HG02588 (cell line): ENCODE measurements around the gene PPP3CA.
"Not testable (repeated sequence)": the region's sequence is repeated elsewhere in the genome, so short reads cannot be mapped to it uniquely, and the experiment has no call there.

Experiments
- ATAC-seq: cut with Tn5 transposase; IDR thresholded peaks from one replicate; pipeline ENCODE4 v1.9.1; 2021; ENCODE audit warnings: mild to moderate bottlenecking, moderate library complexity; ENCODE audit not compliant: unreplicated experiment

PPP3CA gene

DNA sequence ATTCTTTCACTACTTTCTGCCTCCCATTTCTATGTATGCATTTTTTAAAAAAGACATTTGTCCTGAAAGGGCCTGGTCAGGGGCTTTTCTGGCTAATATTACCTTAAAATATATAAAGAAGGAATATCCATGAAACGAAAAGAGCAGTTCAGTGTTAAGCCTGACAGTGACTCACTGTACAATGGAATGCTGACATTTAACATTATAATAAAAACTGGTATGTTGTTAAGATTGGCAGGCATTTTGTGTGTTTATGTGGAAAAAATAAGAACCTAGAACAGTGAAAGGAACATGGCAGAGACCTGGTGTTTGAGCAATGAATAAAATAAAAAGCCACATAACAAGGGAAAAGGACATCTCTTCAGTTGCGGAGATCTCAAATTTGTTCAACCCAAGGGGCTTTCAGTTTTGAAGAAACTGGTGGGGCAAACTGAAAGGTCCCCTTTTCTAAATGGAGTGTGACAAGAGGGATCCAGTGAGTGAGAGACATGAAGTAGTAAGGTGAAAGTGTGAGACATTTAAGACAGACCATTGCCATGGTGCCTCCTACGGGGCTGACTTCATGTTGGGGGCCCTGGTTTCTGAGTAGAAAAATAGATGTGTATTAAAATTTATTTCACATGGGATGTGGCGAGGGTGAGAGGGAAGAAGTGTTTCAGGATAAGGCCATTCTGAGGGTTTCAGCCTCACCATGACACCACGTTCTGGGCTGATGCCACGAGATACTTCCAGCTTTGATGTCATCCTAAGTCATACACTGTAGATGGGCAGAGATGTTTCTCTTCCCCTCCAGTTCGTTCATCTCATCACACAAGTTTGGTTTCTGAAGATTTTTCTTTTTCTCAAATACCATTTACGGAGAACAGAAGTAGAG, 324.9 kb downstream of the PPP3CA start:
- ATAC-seq: no peak

DNA sequence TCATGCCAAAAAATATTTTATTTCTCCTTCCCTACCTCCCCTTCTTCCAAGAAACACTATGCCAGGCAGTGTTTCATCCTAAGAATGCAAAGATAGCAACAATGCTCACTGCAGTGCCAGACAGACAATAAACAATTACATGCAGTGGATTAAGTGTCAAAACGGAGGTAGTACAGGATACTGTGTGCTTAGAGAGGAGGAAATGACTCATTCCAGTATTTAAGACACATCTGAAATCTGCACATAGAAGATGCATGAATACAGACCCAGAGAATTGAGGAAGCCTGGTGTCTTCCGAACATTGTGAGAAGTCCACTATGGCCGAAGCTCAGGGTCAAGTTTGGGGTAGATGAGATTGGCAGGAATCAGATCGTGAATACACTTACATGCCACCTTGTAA, 326.4 kb downstream of the PPP3CA start:
- peak; percentile 51 for ATAC-seq

DNA sequence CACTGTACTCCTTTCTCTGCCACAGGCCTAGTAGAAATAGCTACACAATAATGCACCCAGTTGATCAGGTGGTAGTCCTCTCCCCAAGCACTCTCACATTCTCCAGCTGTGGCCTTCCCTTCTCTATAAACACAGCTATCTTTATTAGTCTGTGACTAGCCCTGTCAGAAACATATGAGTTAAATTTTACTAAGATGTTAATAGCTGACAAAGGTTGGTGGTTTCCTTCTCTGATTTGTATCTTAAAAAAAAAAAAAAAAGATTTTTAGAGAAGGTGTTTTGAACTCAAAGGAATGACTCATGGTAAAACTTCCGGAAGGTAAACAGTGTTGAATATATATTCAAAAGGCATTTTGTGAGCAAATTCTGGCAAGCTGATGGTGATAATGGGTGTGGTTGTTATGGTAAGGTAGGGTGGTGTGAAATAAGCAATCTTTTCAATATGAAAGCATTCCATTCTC, 327.4 kb downstream of the PPP3CA start:
- ATAC-seq: peak; percentile 61

DNA sequence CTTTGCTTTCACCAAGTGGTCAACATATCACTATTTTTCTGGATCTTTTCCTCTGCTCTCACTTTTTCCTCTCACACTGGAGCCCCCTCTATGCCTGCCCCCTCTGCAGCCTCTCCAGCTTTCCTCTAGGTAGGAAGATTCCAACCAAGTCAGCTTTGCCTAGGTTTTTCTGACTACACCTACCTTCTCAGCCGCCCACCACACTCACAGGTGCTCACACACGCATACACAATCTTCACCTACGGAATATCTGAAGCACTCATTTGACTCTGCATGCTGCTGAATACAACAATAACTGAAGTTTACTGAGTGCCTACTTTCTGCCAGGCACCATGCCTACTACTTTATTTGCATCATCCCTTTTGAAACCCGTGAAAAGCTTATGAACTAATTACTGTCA, 328.0 kb downstream of the PPP3CA start:
- ATAC-seq: no peak

DNA sequence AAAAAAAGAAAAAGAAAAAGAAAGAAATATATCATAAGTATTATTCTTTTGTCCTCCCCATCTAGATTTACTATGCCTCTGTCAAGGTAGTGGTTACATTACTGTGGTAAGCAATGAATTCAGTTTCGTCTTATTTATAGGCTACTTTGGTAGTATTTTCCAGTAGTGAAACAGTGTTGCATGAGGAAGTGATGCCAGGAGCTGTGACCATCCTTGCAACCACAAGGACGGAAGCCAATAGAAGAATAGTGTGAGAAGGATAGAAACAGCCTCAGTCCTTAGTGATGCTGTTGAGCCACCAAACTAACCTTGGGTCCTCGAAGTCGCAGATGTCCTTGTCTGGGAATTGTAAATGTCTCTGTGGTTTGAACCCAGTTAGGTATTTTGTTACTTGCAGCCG, 328.5 kb downstream of the PPP3CA start:
- peak; percentile 67 for ATAC-seq

DNA sequence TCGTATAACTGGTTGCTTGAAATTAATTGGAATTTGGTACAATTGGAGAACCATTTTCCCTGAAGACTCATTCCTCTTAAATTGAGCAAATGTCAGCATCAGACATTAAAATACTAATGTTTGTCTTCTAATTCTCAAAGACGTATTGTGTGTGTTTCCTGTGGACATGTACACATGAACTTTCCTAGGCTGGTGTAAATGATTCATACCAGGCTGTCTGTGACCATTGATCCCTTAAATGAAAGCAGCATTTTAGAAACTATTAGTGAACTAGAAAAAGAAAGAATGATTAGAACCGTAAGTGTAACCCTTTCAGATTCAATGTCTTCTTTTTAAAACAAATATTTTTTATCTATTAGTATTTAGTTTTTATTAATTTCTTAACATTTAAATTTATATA, 332.9 kb downstream of the PPP3CA start:
- ATAC-seq: peak; percentile 34

DNA sequence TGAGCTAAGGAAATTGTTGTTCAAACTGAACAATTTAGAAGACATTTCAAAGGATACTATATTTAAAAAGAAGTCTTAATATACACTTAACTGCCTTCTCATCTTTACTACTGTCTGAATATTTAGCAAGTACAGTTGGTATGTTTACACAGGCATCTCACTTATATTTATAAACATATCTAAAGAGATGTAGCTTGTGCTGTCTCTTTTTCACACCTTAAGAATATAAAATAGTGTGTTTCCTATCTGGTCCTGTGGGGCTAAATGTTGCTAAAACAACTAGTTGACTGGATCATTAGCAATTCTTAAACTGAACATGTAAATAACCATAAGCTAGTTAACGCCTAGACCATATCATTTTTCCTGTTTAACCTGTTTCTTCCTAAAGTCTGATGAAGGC, 336.3 kb downstream of the PPP3CA start:
- ATAC-seq: no peak

DNA sequence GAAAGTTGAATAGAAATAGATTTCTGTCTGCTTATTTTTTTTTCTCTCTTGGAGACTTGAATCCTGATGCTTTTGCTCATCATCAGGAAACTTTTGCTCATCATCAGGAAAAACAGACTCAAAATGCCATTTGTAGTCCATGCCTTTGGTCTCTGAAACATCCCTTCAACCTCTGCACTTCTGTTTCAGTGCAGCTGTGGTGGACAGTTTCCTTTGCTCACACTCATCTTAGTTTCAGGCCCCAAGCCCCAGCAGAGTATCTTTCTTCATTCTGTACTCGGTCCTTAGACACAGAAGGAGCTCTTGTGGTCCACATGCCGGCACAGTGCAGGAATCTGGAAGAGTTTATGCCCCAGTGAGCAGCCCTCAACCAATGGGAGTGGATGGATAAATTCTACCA, 337.9 kb downstream of the PPP3CA start:
- ATAC-seq: peak; percentile 67

DNA sequence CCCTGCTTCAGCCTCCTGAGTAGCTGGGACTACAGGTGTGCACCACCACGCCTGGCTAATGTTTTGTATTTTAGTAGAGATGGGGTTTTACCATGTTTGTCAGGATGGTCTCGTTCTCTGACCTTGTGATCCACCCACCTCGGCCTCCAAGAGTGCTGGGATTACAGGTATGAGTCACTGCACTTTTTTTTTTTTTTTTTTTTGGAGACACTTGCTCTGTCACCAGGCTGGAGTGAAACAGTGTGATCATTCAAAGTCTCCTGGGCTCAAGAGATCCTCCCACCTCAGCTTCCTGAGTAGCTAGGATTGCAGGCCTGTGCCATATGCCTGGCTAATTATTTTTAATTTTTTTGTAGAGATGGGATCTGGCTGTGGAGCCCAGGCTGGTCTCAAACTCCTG, 338.8 kb downstream of the PPP3CA start:
- ATAC-seq: no peak

DNA sequence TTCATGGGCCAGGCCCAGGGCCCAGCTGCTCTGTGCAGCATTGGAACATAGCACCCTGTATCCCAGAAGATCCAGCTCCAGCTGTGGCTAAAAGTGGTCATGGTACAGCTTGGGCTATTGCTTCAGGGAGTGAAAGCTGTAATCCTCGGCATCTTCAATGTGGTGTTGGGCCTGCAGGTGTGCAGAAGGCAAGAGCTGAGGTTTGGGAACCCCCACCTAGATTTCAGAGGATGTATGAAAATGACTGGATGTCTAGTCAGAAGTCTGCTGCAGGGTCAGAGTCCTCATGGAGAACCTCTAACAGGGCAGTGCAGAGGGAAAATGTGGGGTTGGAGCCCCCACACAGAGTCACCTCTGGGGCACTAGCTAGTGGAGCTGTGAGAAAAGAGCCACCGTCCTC, 341.7 kb downstream of the PPP3CA start:
- ATAC-seq: peak; percentile 62

DNA sequence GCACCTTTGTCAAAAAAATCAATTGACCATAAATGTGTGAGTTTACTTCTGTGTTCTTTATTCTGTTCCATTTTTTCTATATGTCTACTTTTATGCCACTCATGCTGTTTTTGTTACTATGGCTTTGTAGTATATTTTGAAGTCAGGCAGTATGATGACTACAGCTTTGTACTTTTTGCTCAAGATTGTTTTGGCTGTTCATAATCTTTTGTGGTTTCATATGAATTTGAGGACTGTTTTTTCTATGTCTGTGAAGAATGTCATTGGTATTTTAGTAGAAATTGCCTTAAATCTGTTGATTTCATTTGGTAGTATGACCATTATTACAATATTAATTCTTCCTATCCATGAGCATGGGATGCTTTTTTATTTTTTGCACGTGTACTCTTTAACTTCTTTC, 346.8 kb downstream of the PPP3CA start:
- no peak for ATAC-seq

DNA sequence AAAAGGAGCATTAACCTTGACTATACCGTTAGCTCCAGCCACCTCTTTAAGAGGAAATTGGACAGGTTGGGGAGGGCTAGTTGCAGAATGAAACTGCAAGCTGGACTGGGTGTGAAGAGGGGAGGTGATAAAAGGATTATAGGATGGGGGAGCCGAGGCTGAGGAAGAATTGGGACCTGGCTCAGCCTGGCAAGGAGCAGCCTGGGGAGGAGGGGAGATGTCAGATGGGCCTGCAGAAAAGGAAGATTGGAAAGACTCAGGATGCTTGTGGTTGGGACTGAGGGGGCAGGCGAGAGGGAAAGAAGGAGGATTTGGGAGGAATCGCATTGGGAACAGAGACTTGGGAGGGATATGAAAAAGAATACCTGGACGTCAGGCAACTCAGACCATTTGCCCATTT, 351.7 kb downstream of the PPP3CA start:
- ATAC-seq: no peak

DNA sequence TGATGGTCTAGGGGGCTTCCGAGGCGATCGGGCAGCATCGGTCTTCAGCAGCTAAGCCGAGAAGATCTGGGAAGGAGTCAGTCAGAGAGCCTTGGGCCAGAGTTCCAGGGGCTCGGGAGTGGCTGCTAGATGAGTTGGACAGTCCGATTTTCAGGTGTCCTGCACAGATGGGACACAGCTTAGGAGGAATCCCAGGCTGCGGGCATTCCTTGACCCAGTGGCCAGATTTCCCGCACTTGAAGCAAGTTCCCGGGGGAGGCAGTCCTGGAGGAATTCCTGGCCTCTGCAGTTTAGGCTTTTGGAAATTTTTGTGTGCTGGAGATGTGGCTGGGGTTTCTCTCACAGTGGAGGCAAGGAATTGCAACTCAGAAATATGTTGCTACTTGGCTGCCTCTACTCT, 352.3 kb downstream of the PPP3CA start:
- not testable (repeated sequence) for ATAC-seq

DNA sequence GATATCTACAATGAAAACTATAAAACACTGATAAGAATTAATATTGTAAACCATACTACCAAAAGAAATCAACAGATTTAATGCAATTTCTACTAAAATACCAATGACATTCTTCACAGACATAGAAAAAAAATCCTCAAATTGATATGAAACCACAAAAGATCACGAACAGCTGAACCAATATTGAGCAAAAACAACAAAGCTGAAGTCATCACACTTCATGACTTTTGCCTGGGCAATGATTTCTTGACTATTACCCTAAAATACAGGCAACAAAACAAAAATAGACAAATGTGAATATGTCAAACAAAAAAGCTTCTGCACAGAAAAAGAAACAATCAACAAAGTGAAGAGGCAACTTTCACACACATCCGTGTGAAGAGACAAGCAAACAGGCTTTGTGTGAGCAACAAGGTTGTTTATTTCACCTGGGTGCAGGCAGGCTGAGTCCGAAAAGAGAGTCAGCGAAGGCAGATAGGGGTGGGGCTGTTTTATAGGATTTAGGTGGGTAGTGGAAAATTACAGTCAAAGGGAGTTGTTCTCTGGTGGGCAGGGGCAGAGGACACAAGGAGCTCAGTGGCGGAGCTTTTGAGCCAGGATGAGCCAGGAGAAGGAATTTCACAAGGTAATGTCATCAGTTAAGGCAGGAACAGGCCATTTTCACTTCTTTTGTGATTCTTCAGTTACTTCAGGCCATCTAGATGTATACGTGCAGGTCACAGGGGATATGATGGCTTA, 355.8 kb downstream of the PPP3CA start:
- ATAC-seq: not testable (repeated sequence)

DNA sequence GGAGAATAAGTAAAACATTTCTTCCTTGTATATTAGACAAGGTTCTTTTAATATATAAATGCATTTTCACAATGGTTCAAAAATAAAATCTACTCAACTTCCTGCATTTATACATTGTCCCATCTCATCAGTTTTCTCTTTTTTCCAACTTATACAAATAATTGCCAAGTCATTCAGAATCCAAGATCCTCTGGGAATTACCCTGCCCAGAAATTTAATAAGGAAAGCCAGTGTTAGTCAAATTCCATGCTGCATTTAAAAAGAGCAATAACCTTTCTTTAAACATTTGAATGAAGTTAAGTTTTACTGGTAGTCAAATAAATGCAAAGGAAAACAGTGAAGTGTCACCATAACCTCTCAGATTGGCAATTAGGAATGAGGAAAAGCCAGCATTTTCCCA, 357.9 kb downstream of the PPP3CA start:
- ATAC-seq: no peak

DNA sequence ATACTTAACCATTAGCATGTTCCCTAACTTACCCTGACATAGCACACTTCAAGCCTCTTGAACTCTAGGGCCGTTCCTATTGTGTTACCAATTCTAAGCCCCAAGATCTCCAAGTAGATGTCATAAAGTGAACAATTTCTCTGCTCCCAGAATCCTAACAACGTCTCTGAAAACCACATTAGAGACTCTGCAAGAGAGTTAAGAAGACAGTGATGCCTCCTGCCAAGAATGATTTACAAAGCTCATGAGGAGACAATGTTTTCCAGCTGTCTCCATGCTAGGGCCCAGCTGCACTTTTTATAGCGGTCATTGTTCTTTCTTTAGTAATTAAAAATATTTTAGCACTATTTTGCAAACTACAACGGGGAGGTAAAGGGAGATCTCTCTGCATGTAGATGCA, 358.4 kb downstream of the PPP3CA start:
- no peak for ATAC-seq

DNA sequence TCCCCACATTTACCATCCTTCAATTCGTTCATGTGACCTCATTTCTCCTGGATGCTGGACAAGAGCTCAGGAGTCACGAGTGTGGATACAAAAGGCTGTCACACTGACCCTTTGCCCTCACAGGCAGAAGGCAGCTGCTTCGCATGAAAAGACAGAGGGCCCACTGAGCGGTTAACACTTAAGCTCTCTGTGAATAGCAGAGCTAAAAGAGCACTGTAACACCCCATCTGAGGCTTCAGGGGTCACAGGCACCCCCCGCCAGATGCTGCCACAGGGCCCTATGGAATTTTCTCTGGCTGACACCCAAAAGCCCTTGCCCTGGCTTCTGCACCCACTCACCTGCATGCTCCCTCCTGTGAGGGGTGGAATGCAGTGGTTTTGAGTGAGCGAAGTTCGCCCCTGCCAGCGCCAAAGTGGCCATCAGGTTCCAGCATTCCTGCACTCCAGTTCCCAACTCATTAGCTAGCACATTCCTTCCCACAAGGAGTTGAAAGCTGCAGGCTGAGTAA, 360.9 kb downstream of the PPP3CA start:
- ATAC-seq: no peak

DNA sequence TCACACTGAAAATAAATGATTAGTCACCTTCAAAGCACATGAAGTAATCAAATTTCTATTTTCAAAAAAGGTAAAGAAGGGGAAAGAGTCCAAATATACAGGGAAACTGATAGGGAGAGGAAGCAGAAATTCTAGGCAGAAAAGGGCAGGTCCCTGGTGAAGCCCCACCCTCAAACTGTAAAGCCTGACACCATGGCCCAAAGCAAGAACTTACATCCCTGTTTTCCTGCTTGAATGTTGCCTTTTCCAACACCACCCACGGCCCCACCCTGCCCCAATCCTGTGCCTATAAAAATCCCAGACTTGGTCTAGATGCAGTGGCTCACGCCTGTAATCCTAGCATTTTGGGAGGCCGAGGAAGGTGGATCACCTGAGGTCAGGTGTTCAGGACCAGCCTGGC, 361.8 kb downstream of the PPP3CA start:
- no peak for ATAC-seq

DNA sequence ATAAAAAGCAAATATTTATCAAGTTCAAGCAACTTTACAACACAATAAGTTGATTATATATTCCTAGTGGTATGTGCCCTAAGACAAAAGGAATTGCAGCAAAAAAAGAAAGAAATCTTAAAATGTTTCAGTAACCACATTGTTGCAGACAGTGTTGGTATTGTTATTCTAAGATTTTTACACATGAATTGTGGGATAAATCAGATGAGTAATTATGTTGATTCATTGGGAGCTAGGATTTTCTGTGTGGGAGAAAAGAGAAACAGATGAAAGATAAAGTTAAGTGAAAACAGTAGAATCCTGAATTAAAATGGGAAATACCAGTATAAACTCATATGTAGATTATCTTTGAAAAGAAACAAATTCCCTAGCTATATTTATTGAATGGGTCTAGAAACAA, 362.4 kb downstream of the PPP3CA start:
- no peak for ATAC-seq

DNA sequence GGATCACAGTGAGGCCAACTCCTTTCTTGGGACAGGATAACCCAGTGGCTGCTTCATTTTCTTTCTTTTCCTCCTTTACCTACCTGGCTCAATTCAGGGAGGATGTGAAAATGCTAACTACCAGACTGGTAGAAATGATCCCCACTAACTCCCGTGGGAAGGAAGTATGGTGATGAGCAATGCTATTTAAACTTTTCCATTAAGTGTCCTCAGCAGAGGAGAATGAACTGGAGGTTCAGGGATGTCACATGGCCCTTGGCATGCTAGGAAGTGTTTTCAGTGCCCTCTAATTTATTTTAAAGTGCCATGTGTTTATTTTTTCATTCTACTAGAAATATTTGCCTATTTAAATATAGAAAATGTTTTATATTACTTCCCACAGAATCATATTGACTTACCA, 363.9 kb downstream of the PPP3CA start:
- ATAC-seq: no peak

DNA sequence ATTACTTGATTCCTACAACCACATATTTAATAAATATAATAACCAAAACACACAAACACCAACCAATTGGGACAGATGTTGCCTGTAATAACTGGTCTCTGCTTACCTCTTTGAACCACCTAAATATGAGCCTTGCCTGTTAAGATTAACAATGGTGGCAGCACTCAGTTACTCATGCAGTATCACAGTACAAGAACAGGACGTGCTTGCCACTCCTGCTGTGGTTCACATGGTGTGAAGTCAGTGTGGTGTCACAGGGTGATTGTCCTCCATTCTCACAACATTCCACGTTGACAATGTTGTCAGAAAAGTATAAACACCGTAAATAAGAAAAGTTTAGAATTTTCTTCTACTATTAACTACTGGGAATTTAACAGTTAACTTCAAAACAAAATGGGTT, 365.0 kb downstream of the PPP3CA start:
- ATAC-seq: no peak
